Activated naive CD4-positive, alpha-beta T cell treated with anti-CD3 and anti-CD28 coated beads for 36 hours (primary cell): Measurements from ENCODE around the gene VCAM1. TPM values are rescaled to one million over a fixed set of nuclear protein-coding genes. Genes with fewer than 3 reads are reported as not detected.

Experiments
- CTCF ChIA-PET: fragments of 350-600 bp; sonication (Branson Sonifier 250); formaldehyde crosslinking; loops from one replicate; lab custom pipeline; 2021; ENCODE audit warnings: antibody characterized with exemption; lab: Charles Lee
- DNase-seq: peaks from one replicate; pipeline ENCODE4 v3.0.0-alpha.2; 2020
- H3K27ac Mint-ChIP-seq: one replicate; pipeline ENCODE4 v1.8.0; 2021; ENCODE audit warnings: mild to moderate bottlenecking, mixed read lengths
- H3K27me3 Mint-ChIP-seq: one replicate; pipeline ENCODE4 v1.8.0; 2021; ENCODE audit warnings: low read depth, mixed read lengths
- H3K36me3 Mint-ChIP-seq: one replicate; pipeline ENCODE4 v1.8.0; 2021; ENCODE audit warnings: low read depth, mixed read lengths
- H3K4me1 Mint-ChIP-seq: one replicate; pipeline ENCODE4 v1.8.0; 2021; ENCODE audit warnings: low read depth, mixed read lengths
- H3K4me3 Mint-ChIP-seq: one replicate; pipeline ENCODE4 v1.8.0; 2021; ENCODE audit warnings: mild to moderate bottlenecking, moderate library complexity, mixed read lengths
- H3K9me3 Mint-ChIP-seq: one replicate; pipeline ENCODE4 v1.8.0; 2021; ENCODE audit warnings: mixed read lengths
- intact Hi-C: fragments of 100-400 bp; cut with micrococcal nuclease; formaldehyde crosslinking; loops from one replicate; pipeline ENCODE4 v1.15.1; 2023
- total RNA-seq, 2 experiments: library from RNA; stranded (reverse); gene quantifications; one replicate each; pipeline ENCODE4 v1.2.3, GENCODE V29; 2021

Gene VCAM1
- total RNA-seq, result not detected

- intact Hi-C loops, result no loop called here
- Mint-ChIP-seq H3K27ac (no peak within 1 kb of the TSS), H3K4me1 (no peaks in the 10 kb centered on the region), H3K36me3 (no peaks in the 10 kb centered on the region), H3K27me3 (peaks cover 5% of the 10 kb centered on the region), H3K4me3 (no peak within 1 kb of the TSS), H3K9me3 (no peaks in the 10 kb centered on the region)
- CTCF ChIA-PET, result interaction anchor here (0.5 kb wide), 1 partner anchor 9 kb away, joined by 3 read pairs; no protein-coding TSS in a partner anchor
- DNase-seq, result no peak
These were observed at the start of gene VCAM1 for GRCh38 chr1:100719490-100719889. TSS of gene VCAM1 (plus strand) at chr1:100719742. CDS start at chr1:100719861, 119 bp downstream.

- no peaks in the 10 kb centered on the region for H3K27me3 Mint-ChIP-seq
- peaks cover 3% of the 10 kb centered on the region for H3K9me3 Mint-ChIP-seq
- no peaks in the 10 kb centered on the region for H3K4me1 Mint-ChIP-seq
- DNase-seq, result no peak
- no peaks in the 10 kb centered on the region for H3K36me3 Mint-ChIP-seq
- no peak overlapping the region for H3K4me3 Mint-ChIP-seq
- intact Hi-C loops, result no loop called here
- H3K27ac Mint-ChIP-seq, result no peak overlapping the region
- CTCF ChIA-PET, result no interaction called here
These were observed 49.5 kb upstream of the VCAM1 start for GRCh38 chr1:100670083-100670482.

GRCh38 chr1:100671601-100672000 is 47.9 kb upstream of the VCAM1 start:
- H3K36me3 Mint-ChIP-seq, result no peaks in the 10 kb centered on the region
- H3K27me3 Mint-ChIP-seq, result no peaks in the 10 kb centered on the region
- intact Hi-C loops, result no loop called here
- no peak for DNase-seq
- peaks cover 3% of the 10 kb centered on the region for H3K9me3 Mint-ChIP-seq
- no peaks in the 10 kb centered on the region for H3K4me1 Mint-ChIP-seq
- H3K27ac Mint-ChIP-seq, result no peak overlapping the region
- CTCF ChIA-PET, result no interaction called here
- H3K4me3 Mint-ChIP-seq, result no peak overlapping the region

GRCh38 chr1:100683448-100684349 is 35.8 kb upstream of the VCAM1 start:
- Mint-ChIP-seq H3K27me3 (peaks cover 3% of the 10 kb centered on the region), H3K27ac (no peak overlapping the region), H3K9me3 (peaks cover 6% of the 10 kb centered on the region), H3K4me3 (no peak overlapping the region), H3K4me1 (no peaks in the 10 kb centered on the region), H3K36me3 (no peaks in the 10 kb centered on the region)
- no peak for DNase-seq
- intact Hi-C loops, result no loop called here
- CTCF ChIA-PET, result interaction anchor here (0.7 kb wide), 1 partner anchor 1315 kb away, joined by 3 read pairs; no protein-coding TSS in a partner anchor

GRCh38 chr1:100699744-100700143 is 19.8 kb upstream of the VCAM1 start:
- Mint-ChIP-seq H3K4me3 (no peak overlapping the region), H3K27ac (no peak overlapping the region), H3K4me1 (no peaks in the 10 kb centered on the region), H3K9me3 (peaks cover 4% of the 10 kb centered on the region), H3K27me3 (peaks cover 14% of the 10 kb centered on the region), H3K36me3 (no peaks in the 10 kb centered on the region)
- intact Hi-C loops, result loop anchor here (5.0 kb wide), 1 partner anchor 1362 kb away; no protein-coding TSS in a partner anchor
- DNase-seq, result no peak
- CTCF ChIA-PET, result no interaction called here

- CTCF ChIA-PET, result no interaction called here
- no peak overlapping the region for H3K4me3 Mint-ChIP-seq
- no peak for DNase-seq
- peaks cover 2% of the 10 kb centered on the region for H3K9me3 Mint-ChIP-seq
- intact Hi-C loops, result loop anchor here (5.0 kb wide), 1 partner anchor 1363 kb away; no protein-coding TSS in a partner anchor
- no peaks in the 10 kb centered on the region for H3K36me3 Mint-ChIP-seq
- H3K4me1 Mint-ChIP-seq, result no peaks in the 10 kb centered on the region
- H3K27me3 Mint-ChIP-seq, result peaks cover 14% of the 10 kb centered on the region
- no peak overlapping the region for H3K27ac Mint-ChIP-seq
These were observed 19.0 kb upstream of the VCAM1 start for GRCh38 chr1:100700586-100700985.

GRCh38 chr1:100703052-100703451 is 16.5 kb upstream of the VCAM1 start:
- no peaks in the 10 kb centered on the region for H3K9me3 Mint-ChIP-seq

GRCh38 chr1:100703716-100704115 is 15.8 kb upstream of the VCAM1 start:
- no peaks in the 10 kb centered on the region for H3K9me3 Mint-ChIP-seq
- no peak overlapping the region for H3K27ac Mint-ChIP-seq
- H3K4me3 Mint-ChIP-seq, result no peak overlapping the region
- CTCF ChIA-PET, result no interaction called here
- H3K4me1 Mint-ChIP-seq, result no peaks in the 10 kb centered on the region
- no peak for DNase-seq
- no peaks in the 10 kb centered on the region for H3K36me3 Mint-ChIP-seq
- intact Hi-C loops, result loop anchor here (5.0 kb wide), 1 partner anchor 1366 kb away; no protein-coding TSS in a partner anchor
- peaks cover 9% of the 10 kb centered on the region for H3K27me3 Mint-ChIP-seq

More at GRCh38 chr1:100703052-100703451, 16.5 kb upstream of the VCAM1 start:
- DNase-seq, result no peak
- H3K27ac Mint-ChIP-seq, result no peak overlapping the region
- peaks cover 9% of the 10 kb centered on the region for H3K27me3 Mint-ChIP-seq
- no peaks in the 10 kb centered on the region for H3K4me1 Mint-ChIP-seq
- intact Hi-C loops, result loop anchor here (5.0 kb wide), 1 partner anchor 1366 kb away; no protein-coding TSS in a partner anchor
- H3K36me3 Mint-ChIP-seq, result no peaks in the 10 kb centered on the region
- no peak overlapping the region for H3K4me3 Mint-ChIP-seq
- CTCF ChIA-PET, result no interaction called here

- no peak overlapping the region for H3K27ac Mint-ChIP-seq
- CTCF ChIA-PET, result no interaction called here
- H3K4me3 Mint-ChIP-seq, result no peak overlapping the region
- H3K4me1 Mint-ChIP-seq, result no peaks in the 10 kb centered on the region
- H3K9me3 Mint-ChIP-seq, result no peaks in the 10 kb centered on the region
- intact Hi-C loops, result loop anchor here (5.0 kb wide), 1 partner anchor 1367 kb away; no protein-coding TSS in a partner anchor
- no peaks in the 10 kb centered on the region for H3K36me3 Mint-ChIP-seq
- peaks cover 9% of the 10 kb centered on the region for H3K27me3 Mint-ChIP-seq
- no peak for DNase-seq
These were observed 15.1 kb upstream of the VCAM1 start for GRCh38 chr1:100704473-100704872.

- DNase-seq, result no peak
- intact Hi-C loops, result no loop called here
- no peaks in the 10 kb centered on the region for H3K4me1 Mint-ChIP-seq
- no peaks in the 10 kb centered on the region for H3K9me3 Mint-ChIP-seq
- peaks cover 11% of the 10 kb centered on the region for H3K27me3 Mint-ChIP-seq
- H3K36me3 Mint-ChIP-seq, result no peaks in the 10 kb centered on the region
- CTCF ChIA-PET, result no interaction called here
- no peak overlapping the region for H3K27ac Mint-ChIP-seq
- no peak overlapping the region for H3K4me3 Mint-ChIP-seq
These were observed 13.2 kb upstream of the VCAM1 start for GRCh38 chr1:100706296-100706695.

- DNase-seq, result no peak
- CTCF ChIA-PET, result no interaction called here
- Mint-ChIP-seq H3K27me3 (peaks cover 10% of the 10 kb centered on the region), H3K27ac (no peak overlapping the region), H3K4me1 (no peaks in the 10 kb centered on the region), H3K4me3 (no peak overlapping the region), H3K36me3 (no peaks in the 10 kb centered on the region), H3K9me3 (no peaks in the 10 kb centered on the region)
- intact Hi-C loops, result no loop called here
These were observed 12.7 kb upstream of the VCAM1 start for GRCh38 chr1:100706856-100707255.

- H3K36me3 Mint-ChIP-seq, result no peaks in the 10 kb centered on the region
- no peak for DNase-seq
- CTCF ChIA-PET, result no interaction called here
- H3K27ac Mint-ChIP-seq, result no peak overlapping the region
- no peaks in the 10 kb centered on the region for H3K9me3 Mint-ChIP-seq
- peaks cover 5% of the 10 kb centered on the region for H3K4me1 Mint-ChIP-seq
- H3K4me3 Mint-ChIP-seq, result no peak overlapping the region
- H3K27me3 Mint-ChIP-seq, result peaks cover 13% of the 10 kb centered on the region
- intact Hi-C loops, result no loop called here
These were observed 11.0 kb upstream of the VCAM1 start for GRCh38 chr1:100708476-100709062.
